Cardiac fibroblast (primary cell): ENCODE measurements around the gene SLC39A11.

Source experiments
- DNase-seq, 2 donors: peaks; one replicate each; pipeline versions ENCODE4 v3.0.0 to v3.0.0-alpha.2; 2010; ENCODE audit warnings: low read depth in 2 of 2
- H3K4me3 ChIP-seq, 2 donors: replicated peaks in 1 of 2; 1 replicate in 1 of 2; 2 replicates in 1 of 2; pipeline ENCODE4 v1.5.1; 2011; ENCODE audit warnings: low read depth in 2 of 2, low read length in 2 of 2, mild to moderate bottlenecking in 2 of 2, moderate library complexity in 1 of 2
- TF ChIP-seq, protein P1 (sequence below): IDR thresholded peaks from one replicate; pipeline ENCODE4 v1.5.1; 2011; ENCODE audit warnings: low read depth, mild to moderate bottlenecking, low read length, inconsistent platforms

The SLC39A11 gene

GRCh38 chr17:72661116-72661944 lies 431.2 kb downstream of the SLC39A11 start:
- DNase-seq: no peak
- TF ChIP-seq, protein P1, sequence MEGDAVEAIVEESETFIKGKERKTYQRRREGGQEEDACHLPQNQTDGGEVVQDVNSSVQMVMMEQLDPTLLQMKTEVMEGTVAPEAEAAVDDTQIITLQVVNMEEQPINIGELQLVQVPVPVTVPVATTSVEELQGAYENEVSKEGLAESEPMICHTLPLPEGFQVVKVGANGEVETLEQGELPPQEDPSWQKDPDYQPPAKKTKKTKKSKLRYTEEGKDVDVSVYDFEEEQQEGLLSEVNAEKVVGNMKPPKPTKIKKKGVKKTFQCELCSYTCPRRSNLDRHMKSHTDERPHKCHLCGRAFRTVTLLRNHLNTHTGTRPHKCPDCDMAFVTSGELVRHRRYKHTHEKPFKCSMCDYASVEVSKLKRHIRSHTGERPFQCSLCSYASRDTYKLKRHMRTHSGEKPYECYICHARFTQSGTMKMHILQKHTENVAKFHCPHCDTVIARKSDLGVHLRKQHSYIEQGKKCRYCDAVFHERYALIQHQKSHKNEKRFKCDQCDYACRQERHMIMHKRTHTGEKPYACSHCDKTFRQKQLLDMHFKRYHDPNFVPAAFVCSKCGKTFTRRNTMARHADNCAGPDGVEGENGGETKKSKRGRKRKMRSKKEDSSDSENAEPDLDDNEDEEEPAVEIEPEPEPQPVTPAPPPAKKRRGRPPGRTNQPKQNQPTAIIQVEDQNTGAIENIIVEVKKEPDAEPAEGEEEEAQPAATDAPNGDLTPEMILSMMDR: peak; percentile 21
- no peak overlapping the region for H3K4me3 ChIP-seq

DNA sequence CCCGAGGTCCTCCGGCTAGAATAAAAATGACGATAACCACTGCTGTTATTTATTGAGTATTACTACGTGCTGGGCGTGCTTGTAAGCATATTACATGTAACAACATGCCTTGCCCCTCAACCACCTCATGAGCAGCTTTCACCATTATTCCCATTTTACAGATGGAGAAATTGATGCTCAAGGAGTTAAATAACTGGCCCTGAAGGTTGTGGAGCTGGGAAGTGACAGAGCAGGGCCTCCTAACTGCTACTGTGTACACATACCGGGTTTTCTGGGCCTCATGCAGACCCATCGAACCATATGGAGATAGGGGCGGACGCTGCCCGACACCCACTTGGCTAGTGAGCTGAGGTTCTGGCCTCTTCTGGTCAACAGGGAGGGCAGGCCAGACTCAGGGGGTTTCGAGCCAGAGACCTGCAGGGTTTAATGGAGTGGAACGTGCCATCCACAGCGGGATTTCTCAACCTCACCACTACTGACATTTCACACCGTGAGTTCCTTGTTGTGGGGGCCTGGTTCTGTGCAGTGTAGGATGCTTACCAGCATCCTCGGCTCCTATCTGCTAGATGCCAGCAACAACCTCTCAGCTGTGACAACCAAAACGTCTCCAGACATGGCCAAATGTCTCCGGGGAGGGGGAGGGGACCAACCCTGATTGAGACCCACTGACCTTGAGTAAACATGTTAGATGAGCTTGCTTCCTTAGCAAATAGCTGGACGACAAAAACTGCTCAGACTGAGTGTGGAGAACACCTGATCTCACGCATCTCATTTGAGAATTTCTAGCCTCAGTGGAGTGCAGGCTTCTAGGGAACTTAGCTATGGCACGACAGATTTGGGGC lies 432.0 kb downstream of the SLC39A11 start:
- no peak overlapping the region for H3K4me3 ChIP-seq
- TF ChIP-seq, protein P1: no peak
- no peak for DNase-seq

DNA sequence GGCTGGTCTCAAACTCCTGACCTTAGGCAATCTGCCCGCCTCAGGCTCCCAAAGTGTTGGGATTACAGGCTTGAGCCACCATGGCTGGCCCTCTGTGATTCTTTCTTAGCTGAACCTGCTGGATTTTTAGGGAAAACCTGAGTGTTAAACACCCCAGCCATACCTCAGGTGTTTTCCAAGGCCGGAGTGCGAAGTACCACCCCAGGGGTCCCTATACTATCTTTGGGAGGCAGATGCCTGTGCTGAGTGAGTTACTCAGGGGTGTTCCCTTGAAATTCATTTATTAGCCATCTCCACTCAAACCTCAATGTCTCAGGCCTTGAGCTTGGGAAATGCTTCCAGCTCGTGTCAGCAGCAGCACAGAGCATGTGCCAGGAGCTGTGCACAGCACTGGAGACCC lies 432.7 kb downstream of the SLC39A11 start:
- no peak overlapping the region for H3K4me3 ChIP-seq
- TF ChIP-seq, protein P1: no peak
- DNase-seq: no peak

DNA sequence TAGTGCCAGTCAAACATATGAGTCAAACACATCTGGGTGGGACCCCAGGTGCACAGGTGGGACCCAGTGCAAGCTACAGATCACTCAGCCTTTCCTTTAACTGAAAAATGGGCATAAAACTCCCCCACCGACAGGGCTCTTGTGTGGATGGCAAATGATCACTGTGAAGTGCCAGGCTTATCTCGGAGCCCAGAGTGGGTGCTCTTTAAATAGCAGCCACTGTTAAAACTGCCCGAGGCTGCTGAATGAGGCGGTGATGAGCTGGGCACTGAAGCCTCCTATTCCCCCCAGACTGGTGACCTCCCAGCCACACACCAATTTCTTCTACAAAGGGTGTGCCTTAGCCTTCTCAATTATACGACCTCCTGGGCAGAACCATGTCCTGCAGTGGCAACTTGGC lies 433.8 kb downstream of the SLC39A11 start:
- no peak overlapping the region for H3K4me3 ChIP-seq
- no peak for DNase-seq
- TF ChIP-seq, protein P1: no peak

- TF ChIP-seq, protein P1: no peak
- DNase-seq: peak; percentile 8 to 37
- no peak overlapping the region for H3K4me3 ChIP-seq
These were observed 434.8 kb downstream of the SLC39A11 start for GRCh38 chr17:72657467-72658317.

- no peak overlapping the region for H3K4me3 ChIP-seq
- TF ChIP-seq, protein P1: no peak
- DNase-seq: no peak
These were observed 436.2 kb downstream of the SLC39A11 start for GRCh38 chr17:72656130-72656763.
